ENCODE data around the gene UQCR10.

The UQCR10 gene

GRCh38 chr22:29772170-29772641, 5.0 kb downstream of the UQCR10 start:
- H3K4me1 ChIP-seq (ENCODE audit: control insufficient read depth, insufficient read depth, low read length): no peaks in the 10 kb centered on the region
- no peak overlapping the region for H3K27ac ChIP-seq (ENCODE audit: extremely low read depth, low read depth, low read length)
- POLR2A ChIA-PET: interaction anchor here (0.6 kb wide), 1 partner anchor 109 kb away, joined by 3 read pairs; no protein-coding TSS in a partner anchor
- peaks cover 11 to 32% of the 10 kb centered on the region in 2 experiments for H3K36me3 ChIP-seq (ENCODE audit: control insufficient read depth in 2 of 2, insufficient read depth in 1 of 2, low read length in 2 of 2)
- no peak overlapping the region for H3K4me3 ChIP-seq (ENCODE audit: low read depth, low read length)
- H3K9me3 ChIP-seq (ENCODE audit: control insufficient read depth, insufficient read depth, low read depth, low read length): no peaks in the 10 kb centered on the region
- TF ChIP-seq ZNF654 (tag by site-specific recombination; IDR thresholded peaks at IDR 0.05; ENCODE audit: low read depth) (peak; percentile 19; the same call in 1 of the 2 replicates), ZBTB17 (tag by site-specific recombination; IDR thresholded peaks at IDR 0.05) (0 out of 2 replicates have a peak, but pooled peaks have one; percentile 24), ZNF155 (tag by site-specific recombination; IDR thresholded peaks at IDR 0.05) (no peak), ZFHX2 (tag by site-specific recombination; conservative IDR thresholded peaks at IDR 0.05) (no peak), ZNF2 (tag by site-specific recombination; IDR thresholded peaks at IDR 0.05) (no peak), IKZF3 (tag by site-specific recombination; IDR thresholded peaks at IDR 0.05) (no peak), ZNF843 (tag by site-specific recombination; IDR thresholded peaks at IDR 0.05) (no peak), ZNF24 (tag by site-specific recombination; IDR thresholded peaks at IDR 0.05) (peak; percentile 89), ZNF121 (tag by site-specific recombination; IDR thresholded peaks at IDR 0.05) (peak; percentile 93), SP3 (tag by site-specific recombination; IDR thresholded peaks at IDR 0.05) (no peak)
- TF ChIP-seq, protein P1, sequence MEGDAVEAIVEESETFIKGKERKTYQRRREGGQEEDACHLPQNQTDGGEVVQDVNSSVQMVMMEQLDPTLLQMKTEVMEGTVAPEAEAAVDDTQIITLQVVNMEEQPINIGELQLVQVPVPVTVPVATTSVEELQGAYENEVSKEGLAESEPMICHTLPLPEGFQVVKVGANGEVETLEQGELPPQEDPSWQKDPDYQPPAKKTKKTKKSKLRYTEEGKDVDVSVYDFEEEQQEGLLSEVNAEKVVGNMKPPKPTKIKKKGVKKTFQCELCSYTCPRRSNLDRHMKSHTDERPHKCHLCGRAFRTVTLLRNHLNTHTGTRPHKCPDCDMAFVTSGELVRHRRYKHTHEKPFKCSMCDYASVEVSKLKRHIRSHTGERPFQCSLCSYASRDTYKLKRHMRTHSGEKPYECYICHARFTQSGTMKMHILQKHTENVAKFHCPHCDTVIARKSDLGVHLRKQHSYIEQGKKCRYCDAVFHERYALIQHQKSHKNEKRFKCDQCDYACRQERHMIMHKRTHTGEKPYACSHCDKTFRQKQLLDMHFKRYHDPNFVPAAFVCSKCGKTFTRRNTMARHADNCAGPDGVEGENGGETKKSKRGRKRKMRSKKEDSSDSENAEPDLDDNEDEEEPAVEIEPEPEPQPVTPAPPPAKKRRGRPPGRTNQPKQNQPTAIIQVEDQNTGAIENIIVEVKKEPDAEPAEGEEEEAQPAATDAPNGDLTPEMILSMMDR (tag by site-specific recombination; IDR thresholded peaks at IDR 0.05): 0 out of 2 replicates have a peak, but pooled peaks have one; percentile 39
- CTCF ChIA-PET: interaction anchor here (0.6 to 2.9 kb wide), 12 partner anchors 9 to 980 kb away, joined by 3 to 10 read pairs (median 4); no protein-coding TSS in a partner anchor

- CTCF ChIA-PET: interaction anchor here (0.6 to 2.9 kb wide), 12 partner anchors 8 to 981 kb away, joined by 3 to 10 read pairs (median 4); no protein-coding TSS in a partner anchor
- no peak overlapping the region for H3K27ac ChIP-seq (ENCODE audit: extremely low read depth, low read depth, low read length)
- POLR2A ChIA-PET: interaction anchor here (0.6 to 1.1 kb wide), 3 partner anchors 49 to 891 kb away, joined by 3 read pairs; no protein-coding TSS in a partner anchor
- TF ChIP-seq SCRT1 (tag by site-specific recombination; IDR thresholded peaks at IDR 0.05; ENCODE audit: borderline replicate concordance) (no peak), ZNF155 (tag by site-specific recombination; IDR thresholded peaks at IDR 0.05) (no peak), ZNF214 (tag by site-specific recombination; IDR thresholded peaks at IDR 0.05; ENCODE audit: borderline replicate concordance) (no peak), GFI1B (tag by site-specific recombination; IDR thresholded peaks at IDR 0.05) (no peak), ZNF423 (tag by site-specific recombination; IDR thresholded peaks at IDR 0.05) (no peak), KLF7 (tag by site-specific recombination; IDR thresholded peaks at IDR 0.05; ENCODE audit: borderline replicate concordance) (no peak), YY1 (tag by site-specific recombination; IDR thresholded peaks at IDR 0.05) (no peak), ZNF121 (tag by site-specific recombination; IDR thresholded peaks at IDR 0.05) (no peak), ZBTB48 (tag by site-specific recombination; IDR thresholded peaks at IDR 0.05) (no peak), ZFP69B (tag by site-specific recombination; IDR thresholded peaks at IDR 0.05) (no peak), ZNF626 (tag by site-specific recombination; IDR thresholded peaks at IDR 0.05) (no peak), ZNF596 (tag by site-specific recombination; IDR thresholded peaks at IDR 0.05) (no peak), ZNF148 (tag by site-specific recombination; IDR thresholded peaks at IDR 0.05; ENCODE audit: borderline replicate concordance) (no peak), TCF7L2 (IDR thresholded peaks at IDR 0.05; ENCODE audit: borderline replicate concordance, low read depth, low read length) (no peak)
- TF ChIP-seq, protein P2, sequence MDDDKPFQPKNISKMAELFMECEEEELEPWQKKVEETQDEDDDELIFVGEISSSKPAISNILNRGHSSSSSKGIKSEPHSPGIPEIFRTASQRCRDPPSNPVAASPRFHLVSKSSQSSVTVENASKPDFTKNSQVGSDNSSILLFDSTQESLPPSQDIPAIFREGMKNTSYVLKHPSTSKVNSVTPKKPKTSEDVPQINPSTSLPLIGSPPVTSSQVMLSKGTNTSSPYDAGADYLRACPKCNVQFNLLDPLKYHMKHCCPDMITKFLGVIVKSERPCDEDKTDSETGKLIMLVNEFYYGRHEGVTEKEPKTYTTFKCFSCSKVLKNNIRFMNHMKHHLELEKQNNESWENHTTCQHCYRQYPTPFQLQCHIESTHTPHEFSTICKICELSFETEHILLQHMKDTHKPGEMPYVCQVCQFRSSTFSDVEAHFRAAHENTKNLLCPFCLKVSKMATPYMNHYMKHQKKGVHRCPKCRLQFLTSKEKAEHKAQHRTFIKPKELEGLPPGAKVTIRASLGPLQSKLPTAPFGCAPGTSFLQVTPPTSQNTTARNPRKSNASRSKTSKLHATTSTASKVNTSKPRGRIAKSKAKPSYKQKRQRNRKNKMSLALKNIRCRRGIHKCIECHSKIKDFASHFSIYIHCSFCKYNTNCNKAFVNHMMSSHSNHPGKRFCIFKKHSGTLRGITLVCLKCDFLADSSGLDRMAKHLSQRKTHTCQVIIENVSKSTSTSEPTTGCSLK (tag by site-specific recombination; IDR thresholded peaks at IDR 0.05): no peak
- H3K4me3 ChIP-seq (ENCODE audit: low read depth, low read length): no peak overlapping the region
- no peaks in the 10 kb centered on the region for H3K4me1 ChIP-seq (ENCODE audit: control insufficient read depth, insufficient read depth, low read length)
- H3K9me3 ChIP-seq (ENCODE audit: control insufficient read depth, insufficient read depth, low read depth, low read length): no peaks in the 10 kb centered on the region
- H3K36me3 ChIP-seq (ENCODE audit: control insufficient read depth in 2 of 2, insufficient read depth in 1 of 2, low read length in 2 of 2): peaks cover 11 to 30% of the 10 kb centered on the region in 2 experiments
These were observed 6.1 kb downstream of the UQCR10 start for GRCh38 chr22:29773233-29773632.

All from HEK293 (cell line).